ENCODE measurements around the gene PHC2. TPM values are rescaled to one million over a fixed set of nuclear protein-coding genes. Genes with fewer than 3 reads are reported as not detected.

PHC2 gene
- total RNA-seq, 1 experiment from 2014 or later = 176 TPM

DNA sequence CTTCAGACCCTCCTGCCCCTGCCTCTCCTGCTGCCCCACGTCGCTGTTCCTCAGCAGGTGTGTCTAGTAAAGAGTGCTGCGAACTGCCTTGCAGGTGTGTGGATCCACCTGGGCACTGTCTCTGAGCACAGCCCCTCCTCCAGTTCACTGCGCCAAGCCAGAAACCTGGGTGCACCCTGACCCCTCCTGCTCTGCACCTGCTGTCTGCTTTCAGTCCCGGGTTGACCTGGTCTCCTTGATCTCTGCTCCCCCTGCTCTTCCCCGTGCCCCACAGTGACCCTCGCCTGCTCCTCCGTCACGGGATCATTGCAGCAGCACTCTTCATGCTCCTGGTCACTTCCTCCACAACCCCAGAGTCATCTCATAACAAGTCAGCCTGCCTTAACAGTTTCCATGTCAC is 116.5 kb downstream of the PHC2 start:
- no peaks in the 10 kb centered on the region for H4K20me1 ChIP-seq (ENCODE audit: insufficient read depth)
- POLR2A ChIA-PET = no interaction called here
- no peak overlapping the region for H3K9ac ChIP-seq (ENCODE audit: low read length)
- no peaks in the 10 kb centered on the region for H3K4me1 ChIP-seq (ENCODE audit: control insufficient read depth in 1 of 2, insufficient read depth in 2 of 2, low read length in 2 of 2)
- H3K36me3 ChIP-seq (ENCODE audit: control insufficient read depth in 1 of 2, insufficient read depth in 2 of 2, low read length in 2 of 2) = no peaks in the 10 kb centered on the region
- H3K27me3 ChIP-seq (ENCODE audit: insufficient read depth, low read length) = no peaks in the 10 kb centered on the region
- H3K79me2 ChIP-seq (ENCODE audit: insufficient read depth, low read length) = no peaks in the 10 kb centered on the region
- ATAC-seq (no peak), DNase-seq (ENCODE audit: low read depth, low spot score) (no peak)
- BruUV-seq (replicated peaks) = no TSS peak
- intact Hi-C loops (cut with micrococcal nuclease) = no loop called here
- no peak overlapping the region for H3K4me2 ChIP-seq (ENCODE audit: low read length)
- no peak overlapping the region for H3K4me3 ChIP-seq (replicated peaks in 1 of 2; ENCODE audit: low read depth in 1 of 2, low read length in 2 of 2)
- H2AFZ ChIP-seq (ENCODE audit: low read depth, low read length, poor library complexity, severe bottlenecking) = no peak overlapping the region
- no peak for TF ChIP-seq TCF7L2 (IDR thresholded peaks at IDR 0.05; ENCODE audit: borderline replicate concordance, extremely low read depth, insufficient read depth, insufficient read length)
- TF ChIP-seq EZH2 (IDR thresholded peaks at IDR 0.05) = no peak
- TF ChIP-seq EGR1 (IDR thresholded peaks at IDR 0.05; ENCODE audit: low read depth) = no peak
- no peak for TF ChIP-seq ZFX (IDR thresholded peaks at IDR 0.05)
- TF ChIP-seq JUND (IDR thresholded peaks at IDR 0.05) = no peak
- TF ChIP-seq POLR2A (IDR thresholded peaks at IDR 0.05; ENCODE audit: borderline replicate concordance, extremely low read depth, insufficient read depth, insufficient read length) = no peak
- TF ChIP-seq ELF1 (IDR thresholded peaks at IDR 0.05; ENCODE audit: borderline replicate concordance, low read depth) = no peak
- TF ChIP-seq, protein P1, sequence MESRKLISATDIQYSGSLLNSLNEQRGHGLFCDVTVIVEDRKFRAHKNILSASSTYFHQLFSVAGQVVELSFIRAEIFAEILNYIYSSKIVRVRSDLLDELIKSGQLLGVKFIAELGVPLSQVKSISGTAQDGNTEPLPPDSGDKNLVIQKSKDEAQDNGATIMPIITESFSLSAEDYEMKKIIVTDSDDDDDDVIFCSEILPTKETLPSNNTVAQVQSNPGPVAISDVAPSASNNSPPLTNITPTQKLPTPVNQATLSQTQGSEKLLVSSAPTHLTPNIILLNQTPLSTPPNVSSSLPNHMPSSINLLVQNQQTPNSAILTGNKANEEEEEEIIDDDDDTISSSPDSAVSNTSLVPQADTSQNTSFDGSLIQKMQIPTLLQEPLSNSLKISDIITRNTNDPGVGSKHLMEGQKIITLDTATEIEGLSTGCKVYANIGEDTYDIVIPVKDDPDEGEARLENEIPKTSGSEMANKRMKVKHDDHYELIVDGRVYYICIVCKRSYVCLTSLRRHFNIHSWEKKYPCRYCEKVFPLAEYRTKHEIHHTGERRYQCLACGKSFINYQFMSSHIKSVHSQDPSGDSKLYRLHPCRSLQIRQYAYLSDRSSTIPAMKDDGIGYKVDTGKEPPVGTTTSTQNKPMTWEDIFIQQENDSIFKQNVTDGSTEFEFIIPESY (IDR thresholded peaks at IDR 0.05; ENCODE audit: extremely low read depth, insufficient replicate concordance, low read length) = no peak
- TF ChIP-seq RAD21 (IDR thresholded peaks at IDR 0.05; ENCODE audit: low read depth) = no peak
- TF ChIP-seq, protein P2, sequence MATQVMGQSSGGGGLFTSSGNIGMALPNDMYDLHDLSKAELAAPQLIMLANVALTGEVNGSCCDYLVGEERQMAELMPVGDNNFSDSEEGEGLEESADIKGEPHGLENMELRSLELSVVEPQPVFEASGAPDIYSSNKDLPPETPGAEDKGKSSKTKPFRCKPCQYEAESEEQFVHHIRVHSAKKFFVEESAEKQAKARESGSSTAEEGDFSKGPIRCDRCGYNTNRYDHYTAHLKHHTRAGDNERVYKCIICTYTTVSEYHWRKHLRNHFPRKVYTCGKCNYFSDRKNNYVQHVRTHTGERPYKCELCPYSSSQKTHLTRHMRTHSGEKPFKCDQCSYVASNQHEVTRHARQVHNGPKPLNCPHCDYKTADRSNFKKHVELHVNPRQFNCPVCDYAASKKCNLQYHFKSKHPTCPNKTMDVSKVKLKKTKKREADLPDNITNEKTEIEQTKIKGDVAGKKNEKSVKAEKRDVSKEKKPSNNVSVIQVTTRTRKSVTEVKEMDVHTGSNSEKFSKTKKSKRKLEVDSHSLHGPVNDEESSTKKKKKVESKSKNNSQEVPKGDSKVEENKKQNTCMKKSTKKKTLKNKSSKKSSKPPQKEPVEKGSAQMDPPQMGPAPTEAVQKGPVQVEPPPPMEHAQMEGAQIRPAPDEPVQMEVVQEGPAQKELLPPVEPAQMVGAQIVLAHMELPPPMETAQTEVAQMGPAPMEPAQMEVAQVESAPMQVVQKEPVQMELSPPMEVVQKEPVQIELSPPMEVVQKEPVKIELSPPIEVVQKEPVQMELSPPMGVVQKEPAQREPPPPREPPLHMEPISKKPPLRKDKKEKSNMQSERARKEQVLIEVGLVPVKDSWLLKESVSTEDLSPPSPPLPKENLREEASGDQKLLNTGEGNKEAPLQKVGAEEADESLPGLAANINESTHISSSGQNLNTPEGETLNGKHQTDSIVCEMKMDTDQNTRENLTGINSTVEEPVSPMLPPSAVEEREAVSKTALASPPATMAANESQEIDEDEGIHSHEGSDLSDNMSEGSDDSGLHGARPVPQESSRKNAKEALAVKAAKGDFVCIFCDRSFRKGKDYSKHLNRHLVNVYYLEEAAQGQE (IDR thresholded peaks at IDR 0.05; ENCODE audit: low read depth) = no peak
- TF ChIP-seq FOSL1 (IDR thresholded peaks at IDR 0.05; ENCODE audit: low read depth) = no peak
- TF ChIP-seq POLR2AphosphoS5 (IDR thresholded peaks at IDR 0.05; ENCODE audit: low read depth, low read length) = no peak
- TF ChIP-seq, protein P3, sequence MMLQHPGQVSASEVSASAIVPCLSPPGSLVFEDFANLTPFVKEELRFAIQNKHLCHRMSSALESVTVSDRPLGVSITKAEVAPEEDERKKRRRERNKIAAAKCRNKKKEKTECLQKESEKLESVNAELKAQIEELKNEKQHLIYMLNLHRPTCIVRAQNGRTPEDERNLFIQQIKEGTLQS (IDR thresholded peaks at IDR 0.05) = no peak
- TF ChIP-seq, protein P4, sequence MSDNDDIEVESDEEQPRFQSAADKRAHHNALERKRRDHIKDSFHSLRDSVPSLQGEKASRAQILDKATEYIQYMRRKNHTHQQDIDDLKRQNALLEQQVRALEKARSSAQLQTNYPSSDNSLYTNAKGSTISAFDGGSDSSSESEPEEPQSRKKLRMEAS (IDR thresholded peaks at IDR 0.05) = no peak
- H3K9me3 ChIP-seq (ENCODE audit: control insufficient read depth in 1 of 2, insufficient read depth in 1 of 2, low read depth in 1 of 2, low read length in 2 of 2) = no peaks in the 10 kb centered on the region
- CTCF ChIA-PET = interaction anchor here (0.8 kb wide), 1 partner anchor 187 kb away, joined by 3 read pairs; no protein-coding TSS in a partner anchor
- no peak overlapping the region for H3K27ac ChIP-seq (ENCODE audit: low read depth, low read length)
- RAD21 ChIA-PET (ENCODE audit: low non-redundant PET in 1 of 2, low total read pairs in 2 of 2, uncharacterized antibody in 2 of 2, unreplicated experiment in 2 of 2) = no interaction called here
- no peaks in the 10 kb centered on the region for H3K9me2 ChIP-seq (ENCODE audit: insufficient read depth)

Measured in HCT116 (cell line).